K562 (cell line): ENCODE data around the gene KLF1. TPM values are rescaled to one million over a fixed set of nuclear protein-coding genes. Genes with fewer than 3 reads are reported as not detected.
A peak's percentile ranks its signal among the peaks of the same experiment; 100 is the strongest.

Experiments used
- CREB3L1 ChIP-seq: fragments of 450-650 bp; IDR thresholded peaks from 2 replicates; pipeline ENCODE4 v1.6.1; 2014; ENCODE audit warnings: low read depth, mild to moderate bottlenecking, moderate library complexity, borderline replicate concordance
- KDM1A ChIP-seq, 2 experiments: fragments of 450-650 bp; IDR thresholded peaks; 2 replicates each; pipeline ENCODE4 v1.6.1; 2016; ENCODE audit warnings: mild to moderate bottlenecking in 2 of 2
- STAG1 ChIP-seq: sonication (generic); formaldehyde crosslinking; IDR thresholded peaks from 2 replicates; pipeline ENCODE4 v1.5.0; 2020; ENCODE audit warnings: missing genetic modification reagents, borderline replicate concordance
- polyA plus RNA-seq, 8 experiments: library from polyadenylated mRNA; depleted of rRNA in 4 of 8; stranded (reverse) in 5 of 8; unstranded in 3 of 8; fragments of >200 nt; fragmentation: Nextera tagmentation in 2 of 8; fragmentation: Illumina TruSeq in 1 of 8; extraction: Ambion mirVana in 2 of 8; extraction: Trizol in 1 of 8; gene quantifications; 2 replicates each; pipeline versions ENCODE4 v1.2.1 to v1.2.3, GENCODE V29; 2011 to 2014; ENCODE audit warnings: inconsistent platforms in 1 of 8, missing spikeins in 1 of 8
- total RNA-seq, 7 experiments: library from RNA; depleted of rRNA in 6 of 7; stranded (reverse); fragments of >200 nt in 6 of 7; fragmentation: Illumina TruSeq in 2 of 7; extraction: Trizol in 2 of 7; gene quantifications; 2 replicates each; pipeline versions ENCODE4 v1.2.1 to v1.2.3, GENCODE V29; 2011 to 2021; ENCODE audit warnings: low replicate concordance in 1 of 7
- TF ChIP-seq, protein P1 (sequence below): fragments of 450-650 bp; formaldehyde crosslinking; IDR thresholded peaks from 2 replicates; pipeline ENCODE4 v1.4.0; 2022; ENCODE audit warnings: missing genetic modification characterization

KLF1 gene
- total and polyA plus RNA-seq, 9 of the 15 experiments (the other 6 are each of a cell fraction or from before 2014, with no cell fraction given), result 8.4 to 163 (median 47.3) TPM

- TF ChIP-seq STAG1 (CRISPR knock-in tag) (0 out of 2 replicates have a peak, but pooled peaks have one; percentile 41), CREB3L1 (peak; percentile 3; the same call in 1 of the 2 replicates), KDM1A (IDR thresholded peaks at IDR 0.05) (peak in 1 of 2 experiments; percentile 27; a peak in 1 of 4 replicates)
- TF ChIP-seq, protein P1, sequence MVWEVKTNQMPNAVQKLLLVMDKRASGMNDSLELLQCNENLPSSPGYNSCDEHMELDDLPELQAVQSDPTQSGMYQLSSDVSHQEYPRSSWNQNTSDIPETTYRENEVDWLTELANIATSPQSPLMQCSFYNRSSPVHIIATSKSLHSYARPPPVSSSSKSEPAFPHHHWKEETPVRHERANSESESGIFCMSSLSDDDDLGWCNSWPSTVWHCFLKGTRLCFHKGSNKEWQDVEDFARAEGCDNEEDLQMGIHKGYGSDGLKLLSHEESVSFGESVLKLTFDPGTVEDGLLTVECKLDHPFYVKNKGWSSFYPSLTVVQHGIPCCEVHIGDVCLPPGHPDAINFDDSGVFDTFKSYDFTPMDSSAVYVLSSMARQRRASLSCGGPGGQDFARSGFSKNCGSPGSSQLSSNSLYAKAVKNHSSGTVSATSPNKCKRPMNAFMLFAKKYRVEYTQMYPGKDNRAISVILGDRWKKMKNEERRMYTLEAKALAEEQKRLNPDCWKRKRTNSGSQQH (CRISPR knock-in tag), result 0 out of 2 replicates have a peak, but pooled peaks have one; percentile 41
Observed at GRCh38 chr19:12932392-12933286, 45.6 kb upstream of the KLF1 start (continued).
